Measurements from ENCODE around the gene INPP5B.

DNA sequence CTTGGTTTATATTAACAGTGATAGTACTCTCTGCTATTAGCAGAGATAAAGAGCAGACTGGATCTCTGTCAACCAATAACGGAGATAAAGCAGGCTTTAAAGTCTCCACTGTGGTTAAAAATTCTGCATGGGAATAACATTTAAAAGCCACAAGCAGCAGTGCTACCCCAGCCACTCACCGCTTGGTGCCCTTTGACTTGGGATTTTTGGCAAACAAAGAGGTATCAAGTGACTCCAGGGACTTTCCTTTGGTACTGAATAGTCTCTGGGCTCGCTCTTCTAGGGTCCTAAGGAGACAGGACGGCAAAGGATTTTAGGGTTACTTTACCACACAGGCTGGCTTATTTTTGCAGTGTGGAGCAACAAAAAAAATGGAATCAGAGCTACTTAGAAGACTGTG lies 31.7 kb upstream of the INPP5B start:
- TF ChIP-seq, protein P1, sequence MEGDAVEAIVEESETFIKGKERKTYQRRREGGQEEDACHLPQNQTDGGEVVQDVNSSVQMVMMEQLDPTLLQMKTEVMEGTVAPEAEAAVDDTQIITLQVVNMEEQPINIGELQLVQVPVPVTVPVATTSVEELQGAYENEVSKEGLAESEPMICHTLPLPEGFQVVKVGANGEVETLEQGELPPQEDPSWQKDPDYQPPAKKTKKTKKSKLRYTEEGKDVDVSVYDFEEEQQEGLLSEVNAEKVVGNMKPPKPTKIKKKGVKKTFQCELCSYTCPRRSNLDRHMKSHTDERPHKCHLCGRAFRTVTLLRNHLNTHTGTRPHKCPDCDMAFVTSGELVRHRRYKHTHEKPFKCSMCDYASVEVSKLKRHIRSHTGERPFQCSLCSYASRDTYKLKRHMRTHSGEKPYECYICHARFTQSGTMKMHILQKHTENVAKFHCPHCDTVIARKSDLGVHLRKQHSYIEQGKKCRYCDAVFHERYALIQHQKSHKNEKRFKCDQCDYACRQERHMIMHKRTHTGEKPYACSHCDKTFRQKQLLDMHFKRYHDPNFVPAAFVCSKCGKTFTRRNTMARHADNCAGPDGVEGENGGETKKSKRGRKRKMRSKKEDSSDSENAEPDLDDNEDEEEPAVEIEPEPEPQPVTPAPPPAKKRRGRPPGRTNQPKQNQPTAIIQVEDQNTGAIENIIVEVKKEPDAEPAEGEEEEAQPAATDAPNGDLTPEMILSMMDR (IDR thresholded peaks at IDR 0.05) = no peak
- no peak for TF ChIP-seq CREM (CRISPR knock-in tag; IDR thresholded peaks at IDR 0.05)
- TF ChIP-seq, protein P2, sequence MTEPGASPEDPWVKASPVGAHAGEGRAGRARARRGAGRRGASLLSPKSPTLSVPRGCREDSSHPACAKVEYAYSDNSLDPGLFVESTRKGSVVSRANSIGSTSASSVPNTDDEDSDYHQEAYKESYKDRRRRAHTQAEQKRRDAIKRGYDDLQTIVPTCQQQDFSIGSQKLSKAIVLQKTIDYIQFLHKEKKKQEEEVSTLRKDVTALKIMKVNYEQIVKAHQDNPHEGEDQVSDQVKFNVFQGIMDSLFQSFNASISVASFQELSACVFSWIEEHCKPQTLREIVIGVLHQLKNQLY (CRISPR knock-in tag; IDR thresholded peaks at IDR 0.05) = no peak
- TF ChIP-seq, protein P3, sequence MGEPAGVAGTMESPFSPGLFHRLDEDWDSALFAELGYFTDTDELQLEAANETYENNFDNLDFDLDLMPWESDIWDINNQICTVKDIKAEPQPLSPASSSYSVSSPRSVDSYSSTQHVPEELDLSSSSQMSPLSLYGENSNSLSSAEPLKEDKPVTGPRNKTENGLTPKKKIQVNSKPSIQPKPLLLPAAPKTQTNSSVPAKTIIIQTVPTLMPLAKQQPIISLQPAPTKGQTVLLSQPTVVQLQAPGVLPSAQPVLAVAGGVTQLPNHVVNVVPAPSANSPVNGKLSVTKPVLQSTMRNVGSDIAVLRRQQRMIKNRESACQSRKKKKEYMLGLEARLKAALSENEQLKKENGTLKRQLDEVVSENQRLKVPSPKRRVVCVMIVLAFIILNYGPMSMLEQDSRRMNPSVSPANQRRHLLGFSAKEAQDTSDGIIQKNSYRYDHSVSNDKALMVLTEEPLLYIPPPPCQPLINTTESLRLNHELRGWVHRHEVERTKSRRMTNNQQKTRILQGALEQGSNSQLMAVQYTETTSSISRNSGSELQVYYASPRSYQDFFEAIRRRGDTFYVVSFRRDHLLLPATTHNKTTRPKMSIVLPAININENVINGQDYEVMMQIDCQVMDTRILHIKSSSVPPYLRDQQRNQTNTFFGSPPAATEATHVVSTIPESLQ (CRISPR knock-in tag; IDR thresholded peaks at IDR 0.05) = no peak
